PC-3 (cell line): ENCODE measurements around the gene JCAD. TPM values are rescaled to one million over a fixed set of nuclear protein-coding genes. Genes with fewer than 3 reads are reported as not detected.

Experiments used
- ATAC-seq: fragments of 200-7000 bp; cut with Tn5 transposase; 2 replicates; pipeline ENCODE4 v1.9.1; 2020; ENCODE audit warnings: mild to moderate bottlenecking, moderate library complexity
- BruUV-seq: library from RNA; stranded (reverse); fragments of 400-500 nt; replicated peaks from 2 replicates; lab custom pipeline; 2021; lab: Mats Ljungman, UMichigan
- CTCF ChIA-PET: fragments of 300-600 bp; sonication (Branson Sonifier 250); formaldehyde crosslinking; loops from one replicate; lab custom pipeline; 2022; ENCODE audit warnings: antibody characterized with exemption; lab: Charles Lee
- POLR2A ChIA-PET: fragments of 300-600 bp; sonication (Branson Sonifier 250); formaldehyde crosslinking; loops from one replicate; lab custom pipeline; 2022; ENCODE audit warnings: antibody characterized with exemption; ENCODE audit not compliant: unreplicated experiment; lab: Charles Lee
- DNase-seq: peaks from one replicate; pipeline ENCODE4 v3.0.0-alpha.2; 2015
- H2AFZ ChIP-seq: fragments of 300-600 bp; sonication (generic); 2 replicates; pipeline ENCODE4 v1.6.0; 2016; ENCODE audit warnings: antibody characterized with exemption, low read length
- H3F3A ChIP-seq: fragments of 300-600 bp; sonication (generic); one replicate; pipeline ENCODE4 v1.6.0; 2017; ENCODE audit warnings: antibody characterized with exemption, low read length, control low read depth, mild to moderate bottlenecking; ENCODE audit not compliant: unreplicated experiment
- H3K27ac ChIP-seq: fragments of 300-600 bp; sonication (generic); 2 replicates; pipeline ENCODE4 v1.5.1; 2016; ENCODE audit warnings: mild to moderate bottlenecking, low read length
- H3K27me3 ChIP-seq: fragments of 300-600 bp; sonication (generic); 2 replicates; pipeline ENCODE4 v1.6.1; 2016; ENCODE audit warnings: low read length, mixed read lengths
- H3K36me3 ChIP-seq: fragments of 300-600 bp; sonication (generic); 2 replicates; pipeline ENCODE4 v1.6.1; 2016; ENCODE audit warnings: low read depth, mixed run types, low read length, mixed read lengths
- H3K4me1 ChIP-seq: fragments of 300-600 bp; sonication (generic); 2 replicates; pipeline ENCODE4 v1.5.1; 2016; ENCODE audit warnings: low read length; ENCODE audit not compliant: insufficient read depth
- H3K4me2 ChIP-seq: fragments of 300-600 bp; sonication (generic); 2 replicates; pipeline ENCODE4 v1.6.0; 2016; ENCODE audit warnings: low read length
- H3K4me3 ChIP-seq: fragments of 300-600 bp; sonication (generic); 2 replicates; pipeline ENCODE4 v1.5.1; 2016; ENCODE audit warnings: mild to moderate bottlenecking, low read length, mixed read lengths
- H3K79me2 ChIP-seq: fragments of 300-600 bp; sonication (generic); 2 replicates; pipeline ENCODE4 v1.6.1; 2017; ENCODE audit warnings: low read length, mixed read lengths
- H3K9ac ChIP-seq: fragments of 300-600 bp; sonication (generic); 2 replicates; pipeline ENCODE4 v1.6.0; 2016; ENCODE audit warnings: mild to moderate bottlenecking, low read length
- H3K9me2 ChIP-seq: fragments of 300-600 bp; sonication (generic); replicated peaks from 2 replicates; pipeline ENCODE4 v1.6.1; 2016; ENCODE audit warnings: mixed run types, low read length, mixed read lengths
- H3K9me3 ChIP-seq: fragments of 300-600 bp; sonication (generic); 2 replicates; pipeline ENCODE4 v1.6.1; 2016; ENCODE audit warnings: low read length, mixed read lengths
- H4K20me1 ChIP-seq: fragments of 300-600 bp; sonication (generic); 2 replicates; pipeline ENCODE4 v1.6.1; 2016; ENCODE audit warnings: low read length, mixed read lengths
- CTCF ChIP-seq: fragments of 300-600 bp; sonication (generic); conservative IDR thresholded peaks from 2 replicates; pipeline ENCODE4 v1.5.1; 2017; ENCODE audit warnings: antibody characterized with exemption, low read depth, mild to moderate bottlenecking, low read length
- EZH2 ChIP-seq: fragments of 300-600 bp; sonication (generic); IDR thresholded peaks from one replicate; pipeline ENCODE4 v1.6.1; 2017; ENCODE audit warnings: antibody characterized with exemption, mild to moderate bottlenecking, low read length; ENCODE audit not compliant: unreplicated experiment
- EZH2phosphoT487 ChIP-seq: fragments of 300-600 bp; sonication (generic); IDR thresholded peaks from 2 replicates; pipeline ENCODE4 v1.6.1; 2018; ENCODE audit warnings: mild to moderate bottlenecking, antibody characterized with exemption, low read length, borderline replicate concordance
- intact Hi-C: fragments of 100-400 bp; cut with micrococcal nuclease; formaldehyde crosslinking; loops from 2 replicates; pipeline ENCODE4 v1.9.0; 2023
- total RNA-seq: library from RNA; depleted of rRNA; stranded (reverse); fragments of >200 nt; gene quantifications from 2 replicates; pipeline ENCODE4 v1.2.3, GENCODE V29; 2014

Gene JCAD
- total RNA-seq, 1 experiment from 2014 or later = 5.0 TPM

- no peak overlapping the region for H3K4me2 ChIP-seq
- H4K20me1 ChIP-seq = no peaks in the 10 kb centered on the region
- H3K27ac ChIP-seq = no peak overlapping the region
- H3K36me3 ChIP-seq = no peaks in the 10 kb centered on the region
- no peak for DNase-seq
- intact Hi-C loops = no loop called here
- H2AFZ ChIP-seq = no peak overlapping the region
- H3F3A ChIP-seq = no peaks in the 10 kb centered on the region
- H3K79me2 ChIP-seq = no peaks in the 10 kb centered on the region
- TF ChIP-seq EZH2 (no peak), CTCF (no peak), EZH2phosphoT487 (no peak)
- BruUV-seq = no TSS peak
- H3K9me2 ChIP-seq = no peaks in the 10 kb centered on the region
- H3K9me3 ChIP-seq = no peaks in the 10 kb centered on the region
- no peak for ATAC-seq
- ChIA-PET POLR2A (no interaction called here), CTCF (interaction anchor here (0.5 kb wide), 1 partner anchor 21 kb away, joined by 5 read pairs; no protein-coding TSS in a partner anchor)
- no peak overlapping the region for H3K4me3 ChIP-seq
- H3K4me1 ChIP-seq = no peaks in the 10 kb centered on the region
- no peaks in the 10 kb centered on the region for H3K27me3 ChIP-seq
- H3K9ac ChIP-seq = no peak overlapping the region
Observed at GRCh38 chr10:30039988-30040387, 19.4 kb downstream of the JCAD start.

GRCh38 chr10:30039567-30039966 is 19.8 kb downstream of the JCAD start:
- Histone ChIP-seq H3K27me3 (no peaks in the 10 kb centered on the region), H3K27ac (no peak overlapping the region), H4K20me1 (no peaks in the 10 kb centered on the region), H3K9ac (no peak overlapping the region), H3K4me2 (no peak overlapping the region), H2AFZ (no peak overlapping the region), H3K36me3 (no peaks in the 10 kb centered on the region), H3K9me2 (no peaks in the 10 kb centered on the region), H3K9me3 (no peaks in the 10 kb centered on the region), H3K4me3 (no peak overlapping the region), H3F3A (no peaks in the 10 kb centered on the region), H3K4me1 (no peaks in the 10 kb centered on the region), H3K79me2 (no peaks in the 10 kb centered on the region)
- intact Hi-C loops = no loop called here
- TF ChIP-seq EZH2phosphoT487 = no peak
- no peak for TF ChIP-seq CTCF
- TF ChIP-seq EZH2 = no peak
- ATAC-seq (no peak), DNase-seq (no peak)
- BruUV-seq = no TSS peak
- CTCF ChIA-PET = no interaction called here
- POLR2A ChIA-PET = no interaction called here

GRCh38 chr10:30038781-30039536 is 20.4 kb downstream of the JCAD start:
- H3K4me1 ChIP-seq = no peaks in the 10 kb centered on the region
- no peaks in the 10 kb centered on the region for H3F3A ChIP-seq
- H2AFZ ChIP-seq = no peak overlapping the region
- intact Hi-C loops = no loop called here
- H3K27ac ChIP-seq = no peak overlapping the region
- DNase-seq (no peak), ATAC-seq (no peak)
- no peaks in the 10 kb centered on the region for H4K20me1 ChIP-seq
- TF ChIP-seq CTCF (no peak), EZH2 (no peak), EZH2phosphoT487 (no peak)
- BruUV-seq = no TSS peak
- ChIA-PET POLR2A (interaction anchor here (0.6 kb wide), 1 partner anchor 25 kb away, joined by 3 read pairs; no protein-coding TSS in a partner anchor), CTCF (no interaction called here)
- H3K79me2 ChIP-seq = no peaks in the 10 kb centered on the region
- no peak overlapping the region for H3K9ac ChIP-seq
- H3K27me3 ChIP-seq = no peaks in the 10 kb centered on the region
- no peaks in the 10 kb centered on the region for H3K36me3 ChIP-seq
- H3K4me2 ChIP-seq = no peak overlapping the region
- H3K4me3 ChIP-seq = no peak overlapping the region
- no peaks in the 10 kb centered on the region for H3K9me3 ChIP-seq
- H3K9me2 ChIP-seq = no peaks in the 10 kb centered on the region
